DMS153 treated with DMSO at 0.1 percent for 48 hours (cell line): ENCODE measurements around the gene SOD1.
"Not testable (repeated sequence)": the region's sequence is repeated elsewhere in the genome, so short reads cannot be mapped to it uniquely, and the experiment has no call there.

Experiments
- DNase-seq: peaks from one replicate; lab custom pipeline; 2025; ENCODE audit not compliant: unreplicated experiment; lab: John Stamatoyannopoulos, UW

Gene SOD1

DNA sequence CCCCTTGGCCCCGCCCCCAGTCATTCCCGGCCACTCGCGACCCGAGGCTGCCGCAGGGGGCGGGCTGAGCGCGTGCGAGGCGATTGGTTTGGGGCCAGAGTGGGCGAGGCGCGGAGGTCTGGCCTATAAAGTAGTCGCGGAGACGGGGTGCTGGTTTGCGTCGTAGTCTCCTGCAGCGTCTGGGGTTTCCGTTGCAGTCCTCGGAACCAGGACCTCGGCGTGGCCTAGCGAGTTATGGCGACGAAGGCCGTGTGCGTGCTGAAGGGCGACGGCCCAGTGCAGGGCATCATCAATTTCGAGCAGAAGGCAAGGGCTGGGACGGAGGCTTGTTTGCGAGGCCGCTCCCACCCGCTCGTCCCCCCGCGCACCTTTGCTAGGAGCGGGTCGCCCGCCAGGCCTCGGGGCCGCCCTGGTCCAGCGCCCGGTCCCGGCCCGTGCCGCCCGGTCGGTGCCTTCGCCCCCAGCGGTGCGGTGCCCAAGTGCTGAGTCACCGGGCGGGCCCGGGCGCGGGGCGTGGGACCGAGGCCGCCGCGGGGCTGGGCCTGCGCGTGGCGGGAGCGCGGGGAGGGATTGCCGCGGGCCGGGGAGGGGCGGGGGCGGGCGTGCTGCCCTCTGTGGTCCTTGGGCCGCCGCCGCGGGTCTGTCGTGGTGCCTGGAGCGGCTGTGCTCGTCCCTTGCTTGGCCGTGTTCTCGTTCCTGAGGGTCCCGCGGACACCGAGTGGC, at the start of gene SOD1:
Gene SOD1 (plus strand): TSS at position 158 of the 723 bp plus-strand sequence. CDS start 77 bp downstream, at position 235.
- DNase-seq, result peak; percentile 93

DNA sequence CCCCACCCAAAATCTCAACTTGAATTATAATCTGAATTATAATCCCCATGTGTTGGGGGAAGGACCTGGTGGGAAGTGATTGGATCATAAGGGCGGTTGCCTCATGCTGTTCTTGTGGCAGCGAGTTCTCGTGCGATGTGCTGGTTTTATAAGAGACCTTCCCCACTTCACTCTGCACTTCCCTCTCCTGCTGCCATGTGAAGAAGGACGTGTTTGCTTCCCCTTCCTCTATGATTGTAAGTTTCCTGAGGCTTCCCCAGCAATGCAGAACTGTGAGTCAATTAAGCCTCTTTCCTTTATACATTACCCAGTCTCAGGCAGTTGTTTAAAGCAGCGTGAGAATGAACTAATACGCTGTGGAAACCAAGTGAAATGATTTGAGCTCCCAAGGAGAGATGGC, 48.0 kb upstream of the SOD1 start:
- DNase-seq, result no peak

DNA sequence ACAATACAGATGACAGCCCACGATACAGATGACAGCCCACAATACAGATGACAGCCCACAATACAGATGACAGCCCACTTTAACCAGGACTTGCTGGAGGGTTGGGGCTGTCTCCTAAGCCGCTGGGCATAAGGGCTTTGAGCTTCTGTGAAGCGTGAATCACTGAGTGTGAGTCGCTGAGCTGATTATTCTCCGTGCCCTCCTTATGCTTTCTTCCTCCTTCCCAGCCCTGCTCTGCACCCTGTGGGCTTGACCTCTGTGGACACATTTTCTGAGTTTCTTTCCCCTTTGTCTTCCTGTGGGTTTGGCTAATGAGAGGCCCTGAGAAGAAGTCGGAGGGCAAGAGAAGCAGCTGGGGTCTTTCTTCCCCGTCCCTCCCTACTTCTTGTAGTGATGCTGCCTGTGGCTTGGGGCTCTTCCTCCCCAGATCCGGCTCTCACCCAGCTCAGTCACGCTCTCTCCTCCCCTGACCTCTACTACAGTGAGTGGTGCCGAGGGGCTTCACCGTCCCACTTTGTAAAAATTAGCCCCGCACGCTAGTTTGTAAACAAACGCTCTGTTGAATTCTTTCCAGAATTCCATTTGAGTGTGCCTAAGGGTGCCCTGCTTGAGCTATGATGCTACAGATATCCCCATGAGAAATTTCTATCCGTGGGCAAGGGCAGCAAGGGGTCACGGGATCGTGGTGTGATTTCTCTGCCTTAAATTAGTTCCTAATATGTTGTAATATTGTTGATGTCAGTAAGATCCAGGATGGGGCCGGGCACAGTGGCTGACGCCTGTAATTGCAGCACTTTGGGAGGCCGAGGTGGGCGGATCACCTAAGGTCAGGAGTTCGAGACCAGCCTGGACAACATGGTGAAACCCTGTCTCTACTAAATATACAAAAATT, 46.4 kb upstream of the SOD1 start:
- DNase-seq, result no peak

DNA sequence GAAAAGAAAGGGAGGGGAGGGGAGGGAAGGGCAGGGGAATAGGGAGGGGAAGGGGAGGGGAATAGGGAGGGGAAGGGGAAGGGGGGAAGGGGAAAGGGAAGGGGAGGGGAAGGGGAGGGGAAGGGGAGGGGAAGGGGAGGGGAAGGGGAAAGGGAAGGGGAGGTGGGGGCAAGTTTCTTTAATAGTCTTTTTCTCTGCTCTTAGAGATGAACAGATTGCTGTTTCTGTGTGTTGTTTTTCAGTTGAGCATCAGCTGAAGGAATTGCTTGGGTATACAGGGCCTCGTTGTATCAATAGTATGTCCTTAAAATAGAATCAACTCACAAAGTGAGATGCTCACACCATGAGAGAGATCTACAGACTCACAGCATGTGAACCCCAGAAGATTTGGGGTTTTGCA, 44.8 kb upstream of the SOD1 start:
- DNase-seq, result no peak

DNA sequence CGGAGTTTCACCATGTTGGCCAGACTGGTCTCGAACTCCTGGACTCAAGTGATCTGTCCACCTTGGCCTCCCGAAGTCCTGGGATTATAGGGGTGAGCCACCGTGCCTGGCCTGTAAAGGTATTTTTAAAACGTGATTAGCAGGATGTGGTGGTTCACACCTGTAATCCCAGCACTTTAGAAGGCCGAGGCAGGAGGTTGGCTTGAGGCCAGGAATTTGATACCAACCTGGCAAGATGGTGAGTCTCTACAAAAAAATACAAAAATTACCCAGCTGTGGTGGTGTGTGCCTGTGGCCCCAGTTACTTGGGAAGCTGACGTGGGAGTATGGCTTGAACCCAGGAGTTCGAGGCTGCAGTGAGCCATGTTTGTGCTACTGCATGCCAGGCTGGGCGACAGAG, 43.3 kb upstream of the SOD1 start:
- no peak for DNase-seq

DNA sequence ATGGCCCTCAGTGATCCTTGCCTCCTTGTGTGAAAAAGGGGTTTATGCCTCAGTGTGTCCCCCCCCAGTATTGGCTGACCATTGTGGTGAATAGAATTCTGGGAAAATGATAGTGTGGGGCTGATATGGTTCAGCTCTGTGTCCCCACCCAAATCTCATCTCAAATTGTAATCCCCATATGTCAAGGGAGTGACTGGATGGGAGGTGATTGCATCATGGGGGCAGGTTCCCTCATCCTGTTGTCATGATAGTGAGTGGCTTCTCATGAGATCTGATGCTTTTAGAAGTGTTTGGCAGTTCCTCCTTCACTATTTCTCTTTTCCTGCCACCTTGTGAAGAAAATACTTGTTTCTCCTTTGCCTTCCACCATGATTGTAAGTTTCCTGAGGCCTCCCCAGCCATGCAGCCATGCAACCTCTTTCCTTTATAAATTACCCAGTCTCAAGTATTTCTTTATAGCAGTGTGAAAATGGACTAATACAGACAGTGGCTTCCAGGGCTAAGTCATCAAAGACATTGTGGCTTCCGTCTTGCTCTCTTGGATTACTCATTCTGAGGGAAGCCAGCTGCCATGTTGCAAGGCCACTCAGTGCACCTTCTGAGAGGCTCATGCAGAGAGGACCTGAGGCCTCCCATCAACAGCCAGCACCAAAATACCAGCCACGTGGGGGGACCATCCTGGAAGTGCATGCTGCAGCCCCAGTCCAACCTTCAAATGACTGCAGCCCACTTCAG, 40.6 kb upstream of the SOD1 start:
- no peak for DNase-seq

DNA sequence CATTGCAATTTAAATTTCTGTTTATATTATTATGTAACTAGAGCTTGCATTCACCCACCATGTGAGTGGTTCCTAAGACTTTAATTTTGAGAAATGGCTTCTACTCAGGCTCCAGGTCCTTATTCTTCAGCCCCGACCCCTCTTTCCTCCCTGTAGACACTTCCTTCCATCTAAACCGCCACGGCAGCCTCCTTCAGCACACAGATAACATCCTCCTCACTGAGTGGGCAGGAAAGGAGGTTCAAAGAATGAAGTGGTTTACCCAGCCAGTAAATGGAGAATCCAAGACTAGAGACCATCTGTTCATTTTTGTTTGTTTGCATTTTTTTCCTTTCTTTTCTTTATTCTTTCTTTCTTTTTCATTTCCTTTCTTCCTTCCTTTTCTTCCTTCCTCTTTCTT, 37.1 kb upstream of the SOD1 start:
- DNase-seq, result no peak

DNA sequence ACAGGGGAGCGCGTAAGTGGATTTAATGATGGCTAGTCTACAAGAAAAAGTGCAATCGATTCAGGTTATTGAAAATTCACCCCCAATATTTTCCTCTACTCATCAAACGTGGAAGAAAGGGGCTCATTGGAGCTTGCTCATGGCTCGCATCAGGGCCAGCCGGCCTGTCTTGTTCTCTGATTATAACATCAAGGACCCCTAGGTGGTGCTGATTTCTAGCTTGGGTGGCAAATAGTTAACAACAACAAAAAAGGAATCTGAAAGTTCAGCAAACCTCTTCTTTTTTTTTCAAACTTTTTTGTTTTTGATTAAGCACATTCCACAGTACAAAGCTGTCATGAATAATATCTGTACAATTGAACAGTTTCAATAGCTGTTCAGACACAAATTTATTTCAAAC, 35.8 kb upstream of the SOD1 start:
- no peak for DNase-seq

DNA sequence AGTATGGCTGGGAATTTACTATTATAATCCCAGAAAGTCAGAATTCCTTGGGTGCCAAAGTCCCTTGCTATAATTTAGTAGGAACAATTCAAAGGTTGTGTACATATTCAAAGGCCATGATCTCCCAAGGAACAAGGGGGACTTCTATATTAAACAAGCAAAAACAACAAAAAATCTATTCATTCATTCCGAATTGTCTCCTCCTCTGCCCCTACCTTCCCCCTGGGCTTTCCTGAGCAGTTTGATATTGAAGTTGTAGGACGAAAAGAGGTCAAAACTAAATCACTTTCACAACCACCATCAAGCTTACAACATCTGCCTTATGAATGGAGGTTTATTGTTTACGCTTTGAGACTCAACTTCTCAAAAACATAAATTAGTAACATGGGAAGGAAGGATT, 35.3 kb upstream of the SOD1 start:
- DNase-seq, result no peak

DNA sequence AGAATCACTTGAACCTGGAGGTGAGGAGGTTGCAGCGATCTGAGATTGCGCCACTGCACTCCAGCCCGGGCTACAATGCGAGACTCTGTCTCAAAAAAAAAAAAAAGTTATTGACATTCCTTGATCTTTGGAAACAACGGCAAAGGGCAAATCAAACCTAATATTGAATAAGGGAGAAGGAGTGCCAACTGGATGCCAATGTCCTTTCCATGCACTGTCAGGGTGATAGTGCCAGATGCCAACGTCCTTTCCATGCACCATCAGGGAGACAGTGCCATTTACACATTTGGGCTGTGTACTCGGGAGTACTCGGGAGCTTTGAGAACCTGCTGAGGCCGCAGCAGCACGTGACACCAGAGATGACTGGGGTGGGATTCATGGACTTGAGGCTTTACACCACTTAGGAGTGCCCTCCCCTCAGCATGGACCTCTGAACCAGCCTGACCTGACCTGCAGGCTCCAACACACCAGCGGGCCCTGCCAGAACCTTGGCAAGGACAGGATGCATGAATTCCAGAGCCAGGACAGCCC, 34.5 kb upstream of the SOD1 start:
- no peak for DNase-seq

DNA sequence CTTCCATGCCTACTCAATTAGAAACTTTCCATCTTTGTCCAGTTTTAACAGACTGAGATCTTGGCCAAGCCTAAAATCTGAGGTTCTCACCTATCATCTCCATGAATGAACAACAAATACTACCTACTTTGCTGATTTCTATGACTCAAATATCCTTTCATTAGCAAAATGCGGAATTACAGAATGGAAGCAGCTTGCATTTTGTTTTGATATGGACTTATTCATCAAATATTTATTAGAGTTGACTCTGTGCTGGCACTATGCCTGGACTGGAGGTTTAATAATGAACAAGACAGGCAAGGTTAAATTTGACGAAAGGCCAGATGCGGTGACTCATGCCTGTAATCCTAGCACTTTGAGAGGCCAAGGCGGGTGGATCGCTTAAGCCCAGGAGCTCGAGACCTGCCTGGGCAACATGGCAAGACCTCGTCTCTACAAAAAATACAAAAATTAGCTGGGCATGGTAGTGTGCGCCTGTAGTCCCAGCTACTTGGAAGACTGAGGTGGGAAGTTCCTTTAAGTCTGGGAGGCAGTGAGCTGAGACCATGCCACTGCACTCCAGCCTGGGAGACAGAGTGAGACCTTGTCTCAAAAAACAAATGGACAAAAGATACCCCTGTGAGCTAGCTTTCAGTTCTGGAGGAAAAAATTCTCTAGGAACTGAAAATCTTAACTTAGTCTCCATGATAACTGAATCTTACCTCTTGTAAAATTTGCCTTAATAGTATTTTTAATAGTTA, 29.4 kb upstream of the SOD1 start:
- peak; percentile 70 for DNase-seq

DNA sequence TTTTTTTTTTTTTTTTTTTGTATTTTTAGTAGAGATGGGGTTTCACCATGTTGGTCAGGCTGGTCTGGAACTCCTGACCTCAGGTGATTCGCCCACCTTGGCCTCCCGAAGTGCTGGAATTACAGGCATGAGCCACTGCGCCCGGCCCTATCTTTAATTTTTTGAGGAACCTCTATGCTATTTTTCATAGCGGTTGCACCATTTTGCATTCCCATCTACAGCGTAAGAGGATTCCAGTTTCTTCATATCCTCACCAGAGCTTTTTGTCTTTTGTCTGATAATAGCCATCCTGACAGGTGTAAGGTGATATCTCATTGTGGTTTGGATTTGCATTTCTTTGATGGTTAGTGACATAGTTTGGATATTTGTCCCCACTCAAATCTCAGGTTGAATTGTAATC, 27.6 kb upstream of the SOD1 start:
- not testable (repeated sequence) for DNase-seq

DNA sequence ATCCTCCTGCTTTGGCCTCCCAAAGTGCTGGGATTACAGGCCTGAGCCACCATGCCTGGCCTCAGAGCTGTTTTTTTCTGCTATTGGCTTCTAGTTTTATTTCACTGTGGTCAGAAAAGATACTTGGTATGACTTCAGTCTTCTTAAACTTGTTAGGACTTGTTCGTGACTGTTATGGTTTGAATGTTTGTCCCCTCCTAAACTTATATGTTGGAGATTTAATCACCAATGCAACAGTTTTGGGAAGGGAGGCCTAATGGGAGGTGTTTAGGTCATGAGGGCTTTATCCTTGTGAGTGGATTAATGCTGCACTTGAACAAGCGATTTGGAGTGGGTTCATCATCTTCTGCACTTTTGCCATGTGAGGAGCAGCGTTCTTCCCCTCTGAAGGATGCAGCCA, 24.5 kb upstream of the SOD1 start:
- DNase-seq, result no peak

DNA sequence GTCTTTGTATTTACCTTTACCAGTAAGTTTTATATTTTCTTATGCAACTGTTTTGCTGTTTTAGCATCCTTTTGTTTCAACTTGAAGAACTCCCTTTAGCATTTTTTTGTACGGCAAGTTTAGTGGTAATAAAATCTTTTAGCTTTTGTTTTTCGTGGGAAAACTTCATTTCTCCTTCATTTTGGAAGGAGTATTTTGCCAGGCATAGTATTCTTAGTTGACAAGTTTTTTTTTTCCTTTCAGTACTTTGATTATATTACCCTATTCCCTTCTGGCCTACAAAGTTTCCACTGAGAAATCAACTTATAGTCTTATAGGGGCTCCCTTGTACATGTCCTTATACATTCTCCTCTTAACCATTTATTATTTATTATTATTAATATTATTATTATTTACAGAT, 22.6 kb upstream of the SOD1 start:
- no peak for DNase-seq

DNA sequence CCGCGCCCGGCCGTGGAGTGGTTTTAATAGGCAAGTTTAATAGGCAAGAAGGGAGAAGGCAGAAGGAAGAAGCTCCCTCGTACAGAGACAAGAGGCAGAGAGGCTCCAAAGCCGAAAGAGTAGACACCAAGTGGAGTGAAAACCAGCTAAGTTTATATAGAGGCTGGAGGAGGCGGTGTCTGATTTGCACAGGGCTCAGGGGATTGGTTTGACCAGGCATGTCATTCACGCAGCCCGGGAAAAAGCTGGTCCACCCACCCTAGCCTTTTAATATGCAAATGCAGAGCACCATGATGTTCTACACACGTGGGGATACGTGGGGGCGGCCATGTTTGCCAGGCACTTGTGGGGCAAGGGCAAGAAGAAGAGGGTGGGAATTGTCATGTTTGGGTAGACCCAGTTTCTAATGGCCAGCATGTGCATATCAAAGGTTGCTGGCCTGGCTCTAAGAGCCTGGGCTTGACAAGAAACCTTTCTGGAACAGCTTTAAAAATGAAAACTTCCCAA, 18.0 kb upstream of the SOD1 start:
- DNase-seq, result no peak

DNA sequence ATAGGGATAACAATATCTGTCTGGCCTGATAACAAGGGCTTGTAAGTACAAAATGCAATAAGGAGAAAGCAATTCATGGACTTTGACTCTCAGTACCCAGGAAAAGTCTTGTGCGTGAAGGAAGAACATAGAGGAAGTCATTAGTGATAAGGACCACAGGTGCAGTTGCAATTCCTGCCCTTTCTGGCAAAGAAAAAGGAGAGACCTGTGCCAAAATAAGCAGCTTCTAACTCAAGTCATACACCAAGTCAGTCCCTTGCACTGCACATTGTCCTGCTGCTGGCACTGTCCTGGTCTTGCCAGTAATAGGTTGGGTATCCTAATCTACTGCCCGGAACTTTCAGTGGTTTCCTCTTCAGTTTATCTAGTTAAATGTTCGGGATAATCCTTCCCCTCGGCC, 14.8 kb upstream of the SOD1 start:
- no peak for DNase-seq

DNA sequence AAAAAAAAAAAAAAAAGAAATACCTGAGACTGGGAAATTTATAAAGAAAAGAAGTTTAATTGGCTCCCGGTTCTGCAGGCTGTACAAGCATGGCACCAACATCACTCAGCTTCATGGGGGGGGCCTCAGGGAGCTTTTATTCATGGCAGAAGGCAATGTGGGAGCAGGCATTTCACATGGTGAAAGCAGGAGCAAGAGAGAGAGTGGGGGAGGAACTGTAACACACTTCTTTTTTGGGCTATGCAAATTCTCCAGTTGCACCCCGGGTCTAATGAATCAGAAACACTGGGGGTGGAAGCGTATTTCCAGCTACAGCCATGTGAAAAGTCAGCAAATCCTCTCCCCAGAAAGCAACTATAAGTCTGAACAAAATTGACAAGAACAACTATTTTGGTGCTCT, 11.8 kb upstream of the SOD1 start:
- DNase-seq, result no peak

DNA sequence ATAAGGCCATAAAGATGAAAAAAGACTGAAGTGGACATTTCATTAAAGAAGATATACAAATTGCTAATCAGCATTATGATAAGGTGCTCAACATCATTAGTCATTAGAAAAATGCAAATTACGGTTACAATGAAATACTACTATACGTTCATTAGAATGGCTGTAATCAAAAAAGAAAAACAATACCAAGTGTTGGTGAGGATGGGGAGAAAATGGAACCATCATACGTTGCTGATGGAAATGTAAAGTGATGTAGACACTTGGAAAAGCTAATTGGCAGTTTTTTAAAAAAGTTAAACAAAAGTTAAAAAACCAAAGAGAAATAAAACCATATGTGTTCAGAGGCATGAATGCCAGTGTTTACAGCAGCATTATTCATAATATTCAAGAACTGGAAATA, 8.6 kb upstream of the SOD1 start:
- no peak for DNase-seq

DNA sequence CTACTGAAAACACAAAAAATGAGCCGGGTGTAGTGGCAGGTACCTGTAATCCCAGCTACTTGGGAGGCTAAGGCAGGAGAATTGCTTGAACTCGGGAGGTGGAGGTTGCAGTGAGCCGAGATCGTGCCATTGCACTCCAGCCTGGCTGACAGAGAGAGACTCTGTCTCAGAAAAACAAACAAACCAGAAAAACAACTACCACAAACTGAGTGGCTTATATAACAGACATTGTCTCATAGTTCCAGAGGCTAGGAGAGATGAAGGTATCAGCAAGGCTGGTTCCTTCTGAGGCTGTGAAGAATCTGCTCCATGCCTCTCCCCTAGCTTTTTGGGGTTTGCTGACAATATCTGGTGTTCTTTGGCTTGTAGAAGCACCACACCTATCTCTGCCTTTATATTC, 8.0 kb upstream of the SOD1 start:
- DNase-seq, result not testable (repeated sequence)

DNA sequence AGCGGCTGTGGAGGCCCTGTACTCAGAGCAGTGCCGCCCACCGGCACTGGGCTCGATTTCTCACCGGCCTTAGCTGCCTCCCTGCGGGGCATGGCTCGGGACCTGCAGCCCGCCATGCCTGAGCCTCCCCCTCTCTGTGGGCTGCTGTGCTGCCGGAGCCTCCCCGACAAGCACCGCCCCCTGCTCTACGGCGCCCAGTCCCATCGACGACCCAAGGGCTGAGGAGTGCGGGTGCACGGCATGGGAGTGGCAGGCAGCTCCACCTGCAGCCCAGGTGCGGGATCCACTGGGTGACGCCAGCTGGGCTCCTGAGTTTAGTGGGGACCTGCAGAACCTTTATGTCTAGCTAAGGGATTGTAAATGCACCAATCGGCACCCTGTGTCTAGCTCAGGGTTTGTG, 5.2 kb upstream of the SOD1 start:
- DNase-seq, result no peak
